Measurements from ENCODE around the gene SYTL1. TPM values are rescaled to one million over a fixed set of nuclear protein-coding genes. Genes with fewer than 3 reads are reported as not detected.

The SYTL1 gene
- total and polyA plus RNA-seq, 9 of the 15 experiments (the other 6 are each of a cell fraction or from before 2014, with no cell fraction given): 0.04 to 9.3 (median 1.7) TPM

DNA sequence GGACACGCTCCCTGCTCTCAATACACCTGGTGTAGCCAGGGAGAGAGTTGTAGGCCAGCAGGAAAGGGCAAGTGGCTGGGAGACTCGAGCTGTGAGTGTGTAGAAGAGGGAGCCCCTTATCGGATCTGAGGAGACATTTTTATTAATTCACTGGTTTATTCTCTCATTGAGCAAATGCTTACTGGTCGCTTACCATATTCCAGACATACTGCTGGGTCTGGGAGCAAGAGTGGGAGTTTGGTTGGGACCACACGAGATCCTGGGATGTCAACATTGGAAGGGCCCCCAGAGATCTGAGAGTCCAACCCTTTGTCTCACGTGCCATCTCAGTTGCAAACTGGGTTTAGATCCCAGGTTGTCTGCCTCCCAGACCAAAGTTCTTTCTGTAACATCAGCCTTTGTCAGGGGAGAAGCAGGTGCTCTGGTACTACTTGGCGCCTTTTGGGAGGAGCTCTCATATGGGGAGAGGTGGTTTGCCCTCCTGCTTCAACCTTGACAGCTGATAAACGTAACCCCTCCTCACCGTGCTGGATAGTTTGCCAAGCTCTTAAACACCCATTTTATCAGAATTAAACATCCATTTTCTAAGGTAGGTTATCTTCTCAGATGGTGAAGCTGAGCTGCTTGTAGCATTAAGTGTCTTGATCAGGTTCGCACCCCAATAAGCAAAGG lies 19.1 kb upstream of the SYTL1 start (continued):
- TF ChIP-seq RAD21 (CRISPR knock-in tag; conservative IDR thresholded peaks at IDR 0.05 in 1 of 2, IDR thresholded peaks at IDR 0.05 in 1 of 2) (0 out of 4 replicates have a peak, but pooled peaks of 1 of the 2 experiments have one; percentile 5), ZNF133 (CRISPR knock-in tag; IDR thresholded peaks at IDR 0.05) (no peak), PHF8 (IDR thresholded peaks at IDR 0.05; ENCODE audit: borderline replicate concordance, low read length) (peak; percentile 31), FOXK1 (CRISPR knock-in tag; IDR thresholded peaks at IDR 0.05; ENCODE audit: borderline replicate concordance) (0 out of 2 replicates have a peak, but pooled peaks have one; percentile 18), ZC3H11A (IDR thresholded peaks at IDR 0.05; ENCODE audit: low read depth, low read length) (no peak), ZNF830 (CRISPR knock-in tag; IDR thresholded peaks at IDR 0.05) (peak; percentile 13; the same call in 1 of the 2 replicates), ZC3H4 (CRISPR knock-in tag; IDR thresholded peaks at IDR 0.05; ENCODE audit: borderline replicate concordance) (0 out of 2 replicates have a peak, but pooled peaks have one; percentile 36), IFI16 (CRISPR knock-in tag; IDR thresholded peaks at IDR 0.05) (0 out of 2 replicates have a peak, but pooled peaks have one; percentile 7)
- TF ChIP-seq, protein P1, sequence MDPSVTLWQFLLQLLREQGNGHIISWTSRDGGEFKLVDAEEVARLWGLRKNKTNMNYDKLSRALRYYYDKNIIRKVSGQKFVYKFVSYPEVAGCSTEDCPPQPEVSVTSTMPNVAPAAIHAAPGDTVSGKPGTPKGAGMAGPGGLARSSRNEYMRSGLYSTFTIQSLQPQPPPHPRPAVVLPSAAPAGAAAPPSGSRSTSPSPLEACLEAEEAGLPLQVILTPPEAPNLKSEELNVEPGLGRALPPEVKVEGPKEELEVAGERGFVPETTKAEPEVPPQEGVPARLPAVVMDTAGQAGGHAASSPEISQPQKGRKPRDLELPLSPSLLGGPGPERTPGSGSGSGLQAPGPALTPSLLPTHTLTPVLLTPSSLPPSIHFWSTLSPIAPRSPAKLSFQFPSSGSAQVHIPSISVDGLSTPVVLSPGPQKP (CRISPR knock-in tag; IDR thresholded peaks at IDR 0.05): no peak

DNA sequence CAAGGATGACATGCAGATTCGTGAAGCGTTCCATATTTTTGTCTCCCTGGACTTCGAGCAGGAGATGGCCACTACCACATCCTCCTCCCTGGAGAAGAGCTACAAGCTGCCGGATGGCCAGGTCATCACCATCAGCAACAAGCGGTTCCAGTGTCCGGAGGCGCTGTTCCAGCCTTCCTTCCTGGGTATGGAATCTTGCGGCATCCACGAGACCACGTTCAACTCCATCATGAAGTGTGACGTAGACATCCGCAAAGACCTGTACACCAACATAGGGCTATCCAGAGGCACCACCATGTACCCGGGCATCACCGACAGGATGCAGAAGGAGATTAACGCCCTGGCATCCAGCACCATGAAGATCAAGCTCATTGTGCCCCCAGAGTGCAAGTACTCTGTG lies 16.5 kb upstream of the SYTL1 start:
- no TSS peak for BruUV-seq (replicated peaks)
- ChIA-PET CTCF (ENCODE audit: low intra/inter-chr PET ratio) (no interaction called here), POLR2A (interaction anchor here (0.8 kb wide), 1 partner anchor 129 kb away, joined by 3 read pairs; no protein-coding TSS in a partner anchor)
- H3K27ac ChIP-seq (ENCODE audit: extremely low read depth, low read depth, low read length): no peak overlapping the region
- H3K9me1 ChIP-seq (ENCODE audit: control insufficient read depth, insufficient read depth, low read length): no peaks in the 10 kb centered on the region
- no peak overlapping the region for H3K4me2 ChIP-seq (ENCODE audit: insufficient read depth, low read length)
- H3K4me1 ChIP-seq (replicated peaks in 1 of 2; ENCODE audit: control insufficient read depth in 2 of 2, insufficient read depth in 2 of 2, low read length in 2 of 2): peaks cover 8 to 12% of the 10 kb centered on the region in 2 experiments
- intact Hi-C loops (cut with micrococcal nuclease) (no loop called here), in situ Hi-C loops (cut with MboI) (no loop called here)
- peaks cover 74% of the 10 kb centered on the region for H3K79me2 ChIP-seq (ENCODE audit: control insufficient read depth, insufficient read depth, low read length)
- FAIRE-seq: no peak
- H2AFZ ChIP-seq (ENCODE audit: low read depth, low read length): no peak overlapping the region
- H3K9ac ChIP-seq (ENCODE audit: insufficient read depth in 1 of 2, low read depth in 2 of 2, low read length in 2 of 2): no peak overlapping the region
- WGBS (ENCODE audit: insufficient coverage, low coverage, missing lambda C conversion rate): 95% methylated on average over 14 of the region's 15 CpGs
- no peak for ATAC-seq
- peaks cover 62% of the 10 kb centered on the region for H3K36me3 ChIP-seq (ENCODE audit: control insufficient read depth, insufficient read depth, low read length)
- H4K20me1 ChIP-seq (replicated peaks; ENCODE audit: control insufficient read depth, insufficient read depth, low read length): peaks cover 9% of the 10 kb centered on the region; the same call in 1 of the 2 replicates
- no peak overlapping the region for H3K4me3 ChIP-seq
- DNase-seq (ENCODE audit: extremely low read depth in 1 of 4, low spot score in 3 of 4): no peak
- H3K9me3 ChIP-seq (replicated peaks; ENCODE audit: control insufficient read depth, insufficient read depth, low read depth, low read length): no peaks in the 10 kb centered on the region
- no peaks in the 10 kb centered on the region for H3K27me3 ChIP-seq (ENCODE audit: control insufficient read depth in 2 of 2, insufficient read depth in 2 of 2, low read length in 2 of 2)
- TF ChIP-seq BCL6 (CRISPR knock-in tag; IDR thresholded peaks at IDR 0.05): no peak
- no peak for TF ChIP-seq GTF2E2 (tag; IDR thresholded peaks at IDR 0.05)
- TF ChIP-seq, protein P2, sequence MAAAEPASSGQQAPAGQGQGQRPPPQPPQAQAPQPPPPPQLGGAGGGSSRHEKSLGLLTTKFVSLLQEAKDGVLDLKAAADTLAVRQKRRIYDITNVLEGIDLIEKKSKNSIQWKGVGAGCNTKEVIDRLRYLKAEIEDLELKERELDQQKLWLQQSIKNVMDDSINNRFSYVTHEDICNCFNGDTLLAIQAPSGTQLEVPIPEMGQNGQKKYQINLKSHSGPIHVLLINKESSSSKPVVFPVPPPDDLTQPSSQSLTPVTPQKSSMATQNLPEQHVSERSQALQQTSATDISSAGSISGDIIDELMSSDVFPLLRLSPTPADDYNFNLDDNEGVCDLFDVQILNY (CRISPR knock-in tag; IDR thresholded peaks at IDR 0.05): no peak
- TF ChIP-seq, protein P3, sequence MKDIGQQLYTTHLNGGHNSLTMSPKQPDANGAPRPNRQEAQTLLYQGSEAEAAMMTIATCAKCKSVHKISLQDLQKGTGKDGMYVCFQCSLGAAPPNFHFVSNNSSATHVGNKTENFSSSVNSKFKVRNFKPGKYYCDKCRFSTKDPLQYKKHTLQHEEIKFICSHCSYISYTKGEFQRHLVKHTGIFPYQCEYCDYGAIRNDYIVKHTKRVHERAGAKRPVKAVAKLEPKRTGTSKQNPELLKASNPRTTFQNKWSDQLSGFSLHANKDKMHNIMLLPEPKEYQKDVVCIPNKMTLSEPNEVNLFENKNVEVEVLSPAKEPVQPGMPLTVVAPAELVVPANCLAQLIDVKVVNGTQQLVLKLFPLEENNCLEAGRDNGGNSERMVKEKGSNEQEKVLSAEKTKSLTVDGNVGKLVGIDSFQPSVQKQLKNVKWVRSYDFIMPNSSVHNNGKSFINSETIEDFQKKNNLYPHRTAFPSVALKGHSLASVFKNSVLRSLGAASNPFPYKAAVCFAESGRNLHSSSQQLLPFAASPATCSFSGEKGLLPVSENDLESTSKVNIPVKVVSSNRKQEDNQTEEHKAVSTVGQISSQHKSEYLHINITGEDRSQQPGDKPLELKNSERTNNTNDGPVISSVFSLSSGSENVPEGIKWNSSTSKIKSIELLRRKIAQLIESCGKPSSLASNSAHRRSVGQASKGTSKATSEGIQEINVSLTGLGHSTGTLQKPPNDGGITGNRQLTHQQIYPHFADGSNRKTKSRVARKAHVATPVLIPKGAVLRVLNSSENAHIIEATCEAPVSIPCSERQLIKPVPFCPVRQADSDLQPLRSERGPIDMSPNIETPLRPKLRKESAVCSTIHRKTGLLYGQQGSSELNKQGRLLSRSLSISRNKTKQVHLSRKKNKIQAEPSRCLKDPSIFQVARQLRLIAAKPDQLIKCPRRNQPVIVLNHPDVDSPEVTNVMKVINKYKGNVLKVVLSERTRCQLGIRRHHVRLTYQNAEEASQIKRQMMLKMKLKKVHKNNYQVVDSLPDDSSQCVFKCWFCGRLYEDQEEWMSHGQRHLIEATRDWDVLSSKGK (CRISPR knock-in tag; IDR thresholded peaks at IDR 0.05): no peak

Measured in K562 (cell line).